ENCODE measurements around the gene FCN3. TPM values are rescaled to one million over a fixed set of nuclear protein-coding genes. Genes with fewer than 3 reads are reported as not detected.
A peak's percentile ranks its signal among the peaks of the same experiment; 100 is the strongest.

Gene FCN3
- total RNA-seq, 3 donors from 2014 or later, result 0.33 to 0.34 TPM; not detected in 1

- no peak for DNase-seq
- Mint-ChIP-seq H3K36me3 (ENCODE audit: insufficient read depth) (no peaks in the 10 kb centered on the region), H3K4me1 (ENCODE audit: low read depth) (peaks cover 47% of the 10 kb centered on the region), H3K4me3 (peak overlapping the region; percentile 77), H3K9me3 (no peaks in the 10 kb centered on the region), H3K27me3 (ENCODE audit: low read depth) (peaks cover 2% of the 10 kb centered on the region)
- no peak for ATAC-seq
Observed at GRCh38 chr1:27361044-27361402, 13.6 kb downstream of the FCN3 start.

GRCh38 chr1:27360159-27361043 lies 14.2 kb downstream of the FCN3 start:
- no peaks in the 10 kb centered on the region for H3K9me3 Mint-ChIP-seq
- peaks cover 2% of the 10 kb centered on the region for H3K27me3 Mint-ChIP-seq (ENCODE audit: low read depth)
- H3K4me1 Mint-ChIP-seq (ENCODE audit: low read depth), result peaks cover 50% of the 10 kb centered on the region
- H3K4me3 Mint-ChIP-seq, result peak overlapping the region; percentile 77
- peak; percentile 32 for DNase-seq
- no peaks in the 10 kb centered on the region for H3K36me3 Mint-ChIP-seq (ENCODE audit: insufficient read depth)
- ATAC-seq, result peak in 1 of 2 donors; percentile 8

- ATAC-seq (peak in 1 of 2 donors; percentile 10), DNase-seq (no peak)
- H3K36me3 Mint-ChIP-seq (ENCODE audit: insufficient read depth), result no peaks in the 10 kb centered on the region
- peaks cover 2% of the 10 kb centered on the region for H3K27me3 Mint-ChIP-seq (ENCODE audit: low read depth)
- peak overlapping the region; percentile 77 for H3K4me3 Mint-ChIP-seq
- no peaks in the 10 kb centered on the region for H3K9me3 Mint-ChIP-seq
- peaks cover 46% of the 10 kb centered on the region for H3K4me1 Mint-ChIP-seq (ENCODE audit: low read depth)
Observed at GRCh38 chr1:27359822-27360158, 14.8 kb downstream of the FCN3 start.

GRCh38 chr1:27358928-27359313 lies 15.7 kb downstream of the FCN3 start:
- no peaks in the 10 kb centered on the region for H3K9me3 Mint-ChIP-seq
- peaks cover 43% of the 10 kb centered on the region for H3K4me1 Mint-ChIP-seq (ENCODE audit: low read depth)
- no peaks in the 10 kb centered on the region for H3K36me3 Mint-ChIP-seq (ENCODE audit: insufficient read depth)
- H3K27me3 Mint-ChIP-seq (ENCODE audit: low read depth), result peaks cover 2% of the 10 kb centered on the region
- ATAC-seq (no peak), DNase-seq (no peak)
- peak overlapping the region; percentile 35 for H3K4me3 Mint-ChIP-seq

- ATAC-seq (no peak), DNase-seq (no peak)
- Mint-ChIP-seq H3K36me3 (ENCODE audit: insufficient read depth) (no peaks in the 10 kb centered on the region), H3K9me3 (no peaks in the 10 kb centered on the region), H3K4me3 (peak overlapping the region; percentile 69), H3K4me1 (ENCODE audit: low read depth) (peaks cover 43% of the 10 kb centered on the region), H3K27me3 (ENCODE audit: low read depth) (peaks cover 2% of the 10 kb centered on the region)
Observed at GRCh38 chr1:27358038-27358927, 16.3 kb downstream of the FCN3 start.

- peaks cover 43% of the 10 kb centered on the region for H3K4me1 Mint-ChIP-seq (ENCODE audit: low read depth)
- peak; percentile 81 for DNase-seq
- no peaks in the 10 kb centered on the region for H3K36me3 Mint-ChIP-seq (ENCODE audit: insufficient read depth)
- peak; percentile 75 to 78 for ATAC-seq
- peak overlapping the region; percentile 69 for H3K4me3 Mint-ChIP-seq
- H3K27me3 Mint-ChIP-seq (ENCODE audit: low read depth), result peaks cover 2% of the 10 kb centered on the region
- H3K9me3 Mint-ChIP-seq, result no peaks in the 10 kb centered on the region
Observed at GRCh38 chr1:27357281-27358037, 17.2 kb downstream of the FCN3 start.

- no peak for DNase-seq
- H3K4me1 Mint-ChIP-seq (ENCODE audit: low read depth), result peaks cover 43% of the 10 kb centered on the region
- peaks cover 2% of the 10 kb centered on the region for H3K27me3 Mint-ChIP-seq (ENCODE audit: low read depth)
- H3K4me3 Mint-ChIP-seq, result peak overlapping the region; percentile 69
- peaks cover under 1% of the 10 kb centered on the region for H3K36me3 Mint-ChIP-seq (ENCODE audit: insufficient read depth)
- peak; percentile 43 to 58 for ATAC-seq
- no peaks in the 10 kb centered on the region for H3K9me3 Mint-ChIP-seq
Observed at GRCh38 chr1:27356619-27357280, 17.9 kb downstream of the FCN3 start.

GRCh38 chr1:27356277-27356618 lies 18.4 kb downstream of the FCN3 start:
- H3K36me3 Mint-ChIP-seq (ENCODE audit: insufficient read depth), result peaks cover 4% of the 10 kb centered on the region
- peak overlapping the region; percentile 69 for H3K4me3 Mint-ChIP-seq
- H3K27me3 Mint-ChIP-seq (ENCODE audit: low read depth), result peaks cover 2% of the 10 kb centered on the region
- H3K9me3 Mint-ChIP-seq, result no peaks in the 10 kb centered on the region
- no peak for DNase-seq
- no peak for ATAC-seq
- peaks cover 43% of the 10 kb centered on the region for H3K4me1 Mint-ChIP-seq (ENCODE audit: low read depth)

GRCh38 chr1:27355683-27356082 lies 18.9 kb downstream of the FCN3 start:
- Mint-ChIP-seq H3K9me3 (no peaks in the 10 kb centered on the region), H3K27me3 (ENCODE audit: low read depth) (peaks cover 2% of the 10 kb centered on the region), H3K4me1 (ENCODE audit: low read depth) (peaks cover 43% of the 10 kb centered on the region), H3K4me3 (no peak overlapping the region), H3K36me3 (ENCODE audit: insufficient read depth) (peaks cover 4% of the 10 kb centered on the region)
- ATAC-seq (no peak), DNase-seq (no peak)

GRCh38 chr1:27353629-27354028 lies 21.0 kb downstream of the FCN3 start:
- DNase-seq, result no peak
- ATAC-seq, result no peak
- H3K27me3 Mint-ChIP-seq (ENCODE audit: low read depth), result no peaks in the 10 kb centered on the region
- no peaks in the 10 kb centered on the region for H3K9me3 Mint-ChIP-seq
- H3K36me3 Mint-ChIP-seq (ENCODE audit: insufficient read depth), result peaks cover 4% of the 10 kb centered on the region
- no peak overlapping the region for H3K4me3 Mint-ChIP-seq
- peaks cover 27% of the 10 kb centered on the region for H3K4me1 Mint-ChIP-seq (ENCODE audit: low read depth)

- no peak for ATAC-seq
- H3K9me3 Mint-ChIP-seq, result no peaks in the 10 kb centered on the region
- H3K4me3 Mint-ChIP-seq, result no peak overlapping the region
- peaks cover 27% of the 10 kb centered on the region for H3K4me1 Mint-ChIP-seq (ENCODE audit: low read depth)
- no peak for DNase-seq
- H3K36me3 Mint-ChIP-seq (ENCODE audit: insufficient read depth), result peaks cover 4% of the 10 kb centered on the region
- H3K27me3 Mint-ChIP-seq (ENCODE audit: low read depth), result no peaks in the 10 kb centered on the region
Observed at GRCh38 chr1:27353166-27353565, 21.5 kb downstream of the FCN3 start.

GRCh38 chr1:27351541-27352107 lies 23.0 kb downstream of the FCN3 start:
- peaks cover 7% of the 10 kb centered on the region for H3K36me3 Mint-ChIP-seq (ENCODE audit: insufficient read depth)
- no peaks in the 10 kb centered on the region for H3K27me3 Mint-ChIP-seq (ENCODE audit: low read depth)
- no peak for ATAC-seq
- no peak overlapping the region for H3K4me3 Mint-ChIP-seq
- no peaks in the 10 kb centered on the region for H3K9me3 Mint-ChIP-seq
- peaks cover 21% of the 10 kb centered on the region for H3K4me1 Mint-ChIP-seq (ENCODE audit: low read depth)
- no peak for DNase-seq

- Mint-ChIP-seq H3K36me3 (ENCODE audit: insufficient read depth) (peaks cover 11% of the 10 kb centered on the region), H3K27me3 (ENCODE audit: low read depth) (no peaks in the 10 kb centered on the region), H3K4me3 (no peak overlapping the region), H3K9me3 (no peaks in the 10 kb centered on the region), H3K4me1 (ENCODE audit: low read depth) (peaks cover 18% of the 10 kb centered on the region)
- ATAC-seq (no peak), DNase-seq (no peak)
Observed at GRCh38 chr1:27350663-27351540, 23.7 kb downstream of the FCN3 start.
